ENCODE data around the gene ATG2B. TPM values are rescaled to one million over a fixed set of nuclear protein-coding genes. Genes with fewer than 3 reads are reported as not detected.

ATG2B gene
- total RNA-seq, 4 donors from 2014 or later: 26.4 to 44.9 (median 37.6) TPM

- DNase-seq (ENCODE audit: low spot score in 2 of 2): no peak
- Histone ChIP-seq H3K4me3 (no peak overlapping the region), H3K9me3 (no peaks in the 10 kb centered on the region), H3K27ac (no peak overlapping the region), H3K27me3 (no peaks in the 10 kb centered on the region), H3K4me1 (no peaks in the 10 kb centered on the region), H3K36me3 (no peaks in the 10 kb centered on the region)
- WGBS, 2 donors: 86% methylated on average over 5 of the region's 5 CpGs
- TF ChIP-seq POLR2A (IDR thresholded peaks at IDR 0.05): no peak
These were observed 35.8 kb upstream of the ATG2B start for GRCh38 chr14:96398921-96399320.

GRCh38 chr14:96398432-96398831, 35.3 kb upstream of the ATG2B start:
- no peak for TF ChIP-seq POLR2A (IDR thresholded peaks at IDR 0.05)
- TF ChIP-seq EP300 (IDR thresholded peaks at IDR 0.05): no peak
- TF ChIP-seq, protein P1, sequence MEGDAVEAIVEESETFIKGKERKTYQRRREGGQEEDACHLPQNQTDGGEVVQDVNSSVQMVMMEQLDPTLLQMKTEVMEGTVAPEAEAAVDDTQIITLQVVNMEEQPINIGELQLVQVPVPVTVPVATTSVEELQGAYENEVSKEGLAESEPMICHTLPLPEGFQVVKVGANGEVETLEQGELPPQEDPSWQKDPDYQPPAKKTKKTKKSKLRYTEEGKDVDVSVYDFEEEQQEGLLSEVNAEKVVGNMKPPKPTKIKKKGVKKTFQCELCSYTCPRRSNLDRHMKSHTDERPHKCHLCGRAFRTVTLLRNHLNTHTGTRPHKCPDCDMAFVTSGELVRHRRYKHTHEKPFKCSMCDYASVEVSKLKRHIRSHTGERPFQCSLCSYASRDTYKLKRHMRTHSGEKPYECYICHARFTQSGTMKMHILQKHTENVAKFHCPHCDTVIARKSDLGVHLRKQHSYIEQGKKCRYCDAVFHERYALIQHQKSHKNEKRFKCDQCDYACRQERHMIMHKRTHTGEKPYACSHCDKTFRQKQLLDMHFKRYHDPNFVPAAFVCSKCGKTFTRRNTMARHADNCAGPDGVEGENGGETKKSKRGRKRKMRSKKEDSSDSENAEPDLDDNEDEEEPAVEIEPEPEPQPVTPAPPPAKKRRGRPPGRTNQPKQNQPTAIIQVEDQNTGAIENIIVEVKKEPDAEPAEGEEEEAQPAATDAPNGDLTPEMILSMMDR (IDR thresholded peaks at IDR 0.05): no peak
- Histone ChIP-seq H3K4me3 (no peak overlapping the region), H3K36me3 (no peaks in the 10 kb centered on the region), H3K9me3 (no peaks in the 10 kb centered on the region), H3K27ac (no peak overlapping the region), H3K4me1 (no peaks in the 10 kb centered on the region), H3K27me3 (no peaks in the 10 kb centered on the region)
- DNase-seq (ENCODE audit: low spot score in 2 of 2): no peak
- WGBS, 2 donors: 94% methylated on average over 8 of the region's 8 CpGs

- Histone ChIP-seq H3K27me3 (no peaks in the 10 kb centered on the region), H3K36me3 (no peaks in the 10 kb centered on the region), H3K4me1 (peaks cover 0 to 13% (median 4%) of the 10 kb centered on the region in 4 donors), H3K9me3 (no peaks in the 10 kb centered on the region), H3K4me3 (no peak overlapping the region), H3K27ac (no peak overlapping the region)
- TF ChIP-seq EP300 (IDR thresholded peaks at IDR 0.05) (no peak), POLR2A (IDR thresholded peaks at IDR 0.05) (no peak)
- TF ChIP-seq, protein P1 (IDR thresholded peaks at IDR 0.05): no peak
- WGBS, 2 donors: 82 to 87% methylated on average over 7 of the region's 7 CpGs
- DNase-seq (ENCODE audit: low spot score in 2 of 2): no peak
These were observed 31.1 kb upstream of the ATG2B start for GRCh38 chr14:96394047-96394815.

DNA sequence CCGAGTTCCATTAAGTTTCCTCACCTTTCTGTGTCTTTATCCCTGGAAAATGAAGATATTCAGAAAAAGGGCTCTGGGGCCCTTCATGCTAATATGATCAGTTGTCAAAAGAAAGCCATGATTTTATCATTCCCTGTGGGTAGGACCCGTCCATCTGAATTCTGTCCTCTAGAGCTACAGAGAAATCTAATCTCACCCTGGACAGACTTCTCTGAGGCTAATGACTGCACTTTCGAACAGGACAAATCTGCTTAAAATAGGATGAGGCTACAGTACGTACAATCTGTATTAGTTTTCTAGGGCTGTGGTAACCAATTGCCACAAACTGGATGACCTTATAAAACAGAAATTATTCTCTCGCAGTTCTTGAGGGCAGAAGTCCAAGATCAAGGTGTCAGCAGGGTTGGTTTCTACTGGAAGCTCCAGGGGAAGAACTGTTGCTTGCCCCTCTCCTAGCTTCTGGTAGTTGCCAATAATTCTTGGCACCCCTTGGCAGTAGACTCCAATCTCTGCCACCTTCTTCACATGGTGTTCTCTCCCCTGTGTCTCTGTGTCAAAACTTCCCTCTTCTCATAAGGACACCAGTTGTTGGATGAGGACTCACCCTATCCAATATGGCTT, 30.0 kb upstream of the ATG2B start:
- Histone ChIP-seq H3K27me3 (no peaks in the 10 kb centered on the region), H3K4me3 (no peak overlapping the region), H3K27ac (no peak overlapping the region), H3K9me3 (no peaks in the 10 kb centered on the region), H3K36me3 (no peaks in the 10 kb centered on the region), H3K4me1 (peaks cover 0 to 13% (median 4%) of the 10 kb centered on the region in 4 donors)
- TF ChIP-seq EP300 (IDR thresholded peaks at IDR 0.05) (no peak), POLR2A (IDR thresholded peaks at IDR 0.05) (no peak)
- TF ChIP-seq, protein P1 (IDR thresholded peaks at IDR 0.05): no peak
- WGBS, 2 donors: 83 to 86% methylated on average over 5 of the region's 5 CpGs
- no peak for DNase-seq (ENCODE audit: low spot score in 2 of 2)

DNA sequence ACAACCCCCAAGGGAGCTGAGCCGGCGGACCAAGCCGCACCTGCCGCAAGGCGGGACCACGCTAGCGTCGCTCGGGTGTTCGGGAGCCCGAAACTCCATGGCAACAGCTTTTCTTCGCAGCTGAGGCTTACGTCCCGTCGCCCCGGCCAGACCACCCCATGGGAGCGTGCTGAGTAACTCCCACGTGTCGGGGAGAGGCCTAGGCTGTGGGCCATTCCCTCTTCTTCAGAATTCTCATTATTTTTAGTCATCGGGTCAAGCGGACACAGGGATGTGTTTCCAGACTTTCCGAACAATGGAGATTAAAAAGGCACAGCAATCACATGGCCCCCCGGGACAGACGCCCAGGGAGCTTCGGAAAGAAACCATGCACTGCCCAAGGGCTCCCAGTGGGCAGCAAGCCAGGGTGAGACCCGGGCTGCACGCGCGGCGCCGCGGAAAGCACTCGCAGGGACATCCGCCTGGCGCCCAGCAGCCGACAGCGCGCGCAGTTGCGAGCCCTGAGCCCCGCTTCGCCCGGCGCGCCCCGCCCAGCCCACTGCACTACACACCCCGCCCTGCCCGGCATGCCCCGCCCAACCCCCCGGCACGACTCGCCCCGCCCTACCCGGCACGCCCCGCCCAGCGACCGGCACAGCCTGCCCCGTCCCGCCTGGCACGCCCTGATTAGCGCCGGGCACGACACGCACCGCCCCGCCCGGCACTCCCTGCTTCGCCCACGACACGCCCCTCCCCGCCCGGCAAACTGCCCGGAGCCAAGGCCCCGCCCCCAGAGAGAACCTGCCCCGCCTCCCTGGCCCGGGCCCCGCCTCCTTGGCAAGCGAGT, 28.4 kb upstream of the ATG2B start:
- peak; percentile 93 to 94 for DNase-seq (ENCODE audit: low spot score in 2 of 2)
- 1 to 2% methylated on average over 31 to 65 of the region's 79 CpGs for WGBS, 2 donors
- Histone ChIP-seq H3K27me3 (no peaks in the 10 kb centered on the region), H3K9me3 (no peaks in the 10 kb centered on the region), H3K4me3 (peak overlapping the region; percentile 60 to 92 (median 74)), H3K27ac (peak overlapping the region; percentile 44 to 76 (median 72)), H3K4me1 (peaks cover 0 to 13% (median 4%) of the 10 kb centered on the region in 4 donors), H3K36me3 (peaks cover 0 to 3% (median 0%) of the 10 kb centered on the region in 3 donors)
- TF ChIP-seq POLR2A (IDR thresholded peaks at IDR 0.05): peak in 1 of 2 donors; percentile 35
- TF ChIP-seq, protein P1 (IDR thresholded peaks at IDR 0.05): peak in 1 of 5 experiments; percentile 26
- TF ChIP-seq EP300 (IDR thresholded peaks at IDR 0.05): no peak

All from tibial nerve (tissue), 4 donors.